HCT116 (cell line): ENCODE results near the gene ECE1. TPM values are rescaled to one million over a fixed set of nuclear protein-coding genes. Genes with fewer than 3 reads are reported as not detected.

Experiments
- ATAC-seq: fragments of 200-7000 bp; cut with Tn5 transposase; 2 replicates; pipeline ENCODE4 v1.9.1; 2020; ENCODE audit warnings: mild to moderate bottlenecking, moderate library complexity
- BruUV-seq: library from RNA; stranded (reverse); fragments of 400-500 nt; replicated peaks from 2 replicates; lab custom pipeline; 2021; lab: Mats Ljungman, UMichigan
- CTCF ChIA-PET: fragments of 300-600 bp; sonication (Branson Sonifier 250); formaldehyde crosslinking; loops from one replicate; lab custom pipeline; 2021; ENCODE audit warnings: antibody characterized with exemption; lab: Charles Lee
- POLR2A ChIA-PET: fragments of 300-600, 350-600 bp; sonication (Branson Sonifier 250); formaldehyde crosslinking; loops from one replicate; lab custom pipeline; 2021; ENCODE audit warnings: antibody characterized with exemption; lab: Charles Lee
- RAD21 ChIA-PET, 2 experiments: fragments of 300-600 bp; sonication (Branson Sonifier 250); formaldehyde crosslinking; loops; one replicate each; lab custom pipeline; 2023; ENCODE audit warnings: low total read pairs in 2 of 2; ENCODE audit not compliant: uncharacterized antibody in 2 of 2, unreplicated experiment in 2 of 2, low non-redundant PET in 1 of 2; lab: Charles Lee
- DNase-seq: peaks from one replicate; pipeline ENCODE4 v3.0.0-alpha.2; 2010; ENCODE audit warnings: low read depth, low spot score
- H2AFZ ChIP-seq: fragments of 200-600 bp; shearing (Covaris generic), sonication (generic); 2 replicates; pipeline ENCODE4 v1.6.1; 2017; ENCODE audit warnings: low read depth, mixed run types, mixed read lengths, antibody characterized with exemption, low read length; ENCODE audit not compliant: poor library complexity, severe bottlenecking
- H3K27ac ChIP-seq: 2 replicates; pipeline ENCODE4 v1.5.1; 2012; ENCODE audit warnings: low read depth, low read length
- H3K27me3 ChIP-seq: fragments of 200-600 bp; sonication (generic); 2 replicates; pipeline ENCODE4 v1.6.1; 2016; ENCODE audit warnings: mixed run types, low read length, mixed read lengths; ENCODE audit not compliant: insufficient read depth
- H3K36me3 ChIP-seq, 2 experiments: fragments of 200-500 bp in 1 of 2; fragments of 200-600 bp in 1 of 2; sonication (Bioruptor generic) in 1 of 2; sonication (generic) in 1 of 2; 2 replicates each; pipeline versions ENCODE4 v1.5.1 to v1.6.1; 2014 to 2016; ENCODE audit warnings: low read length in 2 of 2, inconsistent platforms in 1 of 2, mixed read lengths in 1 of 2, mixed run types in 1 of 2; ENCODE audit not compliant: insufficient read depth in 2 of 2, control insufficient read depth in 1 of 2
- H3K4me1 ChIP-seq, 2 experiments: fragments of 200-600 bp in 1 of 2; sonication (generic) in 1 of 2; 2 replicates each; pipeline versions ENCODE4 v1.5.1 to v1.6.1; 2012 to 2017; ENCODE audit warnings: low read length in 2 of 2, inconsistent platforms in 1 of 2, mild to moderate bottlenecking in 1 of 2, mixed read lengths in 1 of 2, mixed run types in 1 of 2, moderate library complexity in 1 of 2; ENCODE audit not compliant: insufficient read depth in 2 of 2, control insufficient read depth in 1 of 2
- H3K4me2 ChIP-seq: fragments of 200-600 bp; sonication (generic); 2 replicates; pipeline ENCODE4 v1.6.1; 2017; ENCODE audit warnings: mixed run types, low read length, mixed read lengths
- H3K4me3 ChIP-seq, 2 experiments: fragments of 200-600 bp in 1 of 2; sonication (generic) in 1 of 2; replicated peaks in 1 of 2; 2 replicates each; pipeline ENCODE4 v1.5.1; 2011 to 2016; ENCODE audit warnings: low read length in 2 of 2, control low read depth in 1 of 2, low read depth in 1 of 2, mild to moderate bottlenecking in 1 of 2, mixed read lengths in 1 of 2, mixed run types in 1 of 2
- H3K79me2 ChIP-seq: fragments of 200-600 bp; sonication (generic); 2 replicates; pipeline ENCODE4 v1.6.1; 2017; ENCODE audit warnings: mild to moderate bottlenecking, mixed run types, low read length, moderate library complexity, mixed read lengths; ENCODE audit not compliant: insufficient read depth
- H3K9ac ChIP-seq: fragments of 200-600 bp; sonication (generic); 2 replicates; pipeline ENCODE4 v1.6.1; 2016; ENCODE audit warnings: low read length, mixed read lengths
- H3K9me2 ChIP-seq: fragments of 200-600 bp; sonication (generic), shearing (Covaris generic); 2 replicates; pipeline ENCODE4 v1.6.1; 2017; ENCODE audit warnings: mixed run types, mild to moderate bottlenecking, moderate library complexity; ENCODE audit not compliant: insufficient read depth
- H3K9me3 ChIP-seq, 2 experiments: fragments of 200-500 bp in 1 of 2; fragments of 200-600 bp in 1 of 2; sonication (Bioruptor generic) in 1 of 2; sonication (generic) in 1 of 2; 2 replicates each; pipeline ENCODE4 v1.6.1; 2014 to 2017; ENCODE audit warnings: low read length in 2 of 2, mixed read lengths in 2 of 2, inconsistent platforms in 1 of 2, low read depth in 1 of 2, mild to moderate bottlenecking in 1 of 2, mixed run types in 1 of 2, moderate library complexity in 1 of 2; ENCODE audit not compliant: control insufficient read depth in 1 of 2, insufficient read depth in 1 of 2
- H4K20me1 ChIP-seq: fragments of 200-600 bp; sonication (generic), shearing (Covaris generic); 2 replicates; pipeline ENCODE4 v1.6.1; 2017; ENCODE audit warnings: mixed run types, mild to moderate bottlenecking, moderate library complexity; ENCODE audit not compliant: insufficient read depth
- FOSL1 ChIP-seq: IDR thresholded peaks from 2 replicates; pipeline ENCODE4 v1.6.1; 2012; ENCODE audit warnings: low read depth
- POLR2A ChIP-seq: IDR thresholded peaks from 2 replicates; pipeline ENCODE4 v1.7.0; 2011; ENCODE audit warnings: borderline replicate concordance; ENCODE audit not compliant: insufficient read depth, insufficient read length; ENCODE audit errors: extremely low read depth
- POLR2AphosphoS5 ChIP-seq: IDR thresholded peaks from 2 replicates; pipeline ENCODE4 v1.6.1; 2011; ENCODE audit warnings: mild to moderate bottlenecking, low read depth, low read length, moderate library complexity
- ZFX ChIP-seq: fragments of 450-650 bp; IDR thresholded peaks from 2 replicates; pipeline ENCODE4 v1.6.1; 2017
- ZNF274 ChIP-seq: fragments of 200-500 bp; sonication (Bioruptor generic); IDR thresholded peaks from 2 replicates; pipeline ENCODE4 v1.6.1; 2014; ENCODE audit warnings: mild to moderate bottlenecking, low read depth, low read length, inconsistent platforms
- intact Hi-C: fragments of 100-400 bp; cut with micrococcal nuclease; formaldehyde crosslinking; loops from 2 replicates; pipeline ENCODE4 v1.10.0; 2022
- total RNA-seq: library from RNA; stranded (reverse); gene quantifications from one replicate; pipeline ENCODE4 v1.2.1, GENCODE V29; 2021; ENCODE audit not compliant: unreplicated experiment

Gene ECE1
- total RNA-seq, 1 experiment from 2014 or later: 66.8 TPM

DNA sequence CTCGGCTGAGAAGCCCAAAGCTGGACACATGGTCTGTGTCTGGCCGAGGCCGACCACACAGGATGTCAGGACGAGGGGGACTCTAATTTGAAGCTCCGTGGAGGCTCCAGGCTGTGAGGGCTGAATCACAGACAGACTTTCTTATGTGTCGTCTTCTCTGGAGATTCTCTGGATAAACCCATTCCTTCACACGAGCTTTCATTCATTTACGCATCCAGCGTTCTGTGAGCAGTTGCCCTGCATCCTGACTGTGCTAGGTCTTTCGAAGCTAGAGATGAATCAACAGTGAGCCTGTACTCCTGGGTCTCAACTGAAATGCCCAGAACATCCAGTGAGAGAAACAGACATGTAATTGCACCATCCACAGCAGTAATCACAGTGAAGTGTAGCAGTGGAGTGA lies 49.6 kb downstream of the ECE1 start:
- H3K36me3 ChIP-seq: peaks cover 0 to 7% of the 10 kb centered on the region in 2 experiments; a peak in 2 of 4 replicates
- no TSS peak for BruUV-seq
- no peak overlapping the region for H2AFZ ChIP-seq
- no peaks in the 10 kb centered on the region for H3K79me2 ChIP-seq
- H3K4me1 ChIP-seq: no peaks in the 10 kb centered on the region
- H3K4me3 ChIP-seq: no peak overlapping the region
- no peak overlapping the region for H3K27ac ChIP-seq
- POLR2A ChIA-PET: no interaction called here
- no peaks in the 10 kb centered on the region for H3K9me3 ChIP-seq
- H3K9me2 ChIP-seq: no peaks in the 10 kb centered on the region
- TF ChIP-seq POLR2A: no peak
- intact Hi-C loops: no loop called here
- DNase-seq: no peak
- RAD21 ChIA-PET: no interaction called here
- no peak overlapping the region for H3K4me2 ChIP-seq
- CTCF ChIA-PET: interaction anchor here (0.9 to 1.6 kb wide), 2 partner anchors 14 to 30 kb away, joined by 5 read pairs; no protein-coding TSS in a partner anchor
- H3K9ac ChIP-seq: no peak overlapping the region
- H3K27me3 ChIP-seq: no peaks in the 10 kb centered on the region
- no peaks in the 10 kb centered on the region for H4K20me1 ChIP-seq
- ATAC-seq: no peak

GRCh38 chr1:21239221-21239620 lies 51.0 kb downstream of the ECE1 start:
- H4K20me1 ChIP-seq: no peaks in the 10 kb centered on the region
- intact Hi-C loops: no loop called here
- H3K79me2 ChIP-seq: no peaks in the 10 kb centered on the region
- no TSS peak for BruUV-seq
- no peaks in the 10 kb centered on the region for H3K9me2 ChIP-seq
- H3K4me3 ChIP-seq: no peak overlapping the region
- no peak overlapping the region for H2AFZ ChIP-seq
- POLR2A ChIA-PET: no interaction called here
- H3K27me3 ChIP-seq: no peaks in the 10 kb centered on the region
- no peak overlapping the region for H3K9ac ChIP-seq
- TF ChIP-seq FOSL1: no peak
- TF ChIP-seq ZFX: no peak
- no peak for TF ChIP-seq ZNF274
- no peak for TF ChIP-seq POLR2AphosphoS5
- TF ChIP-seq, all 23 proteins: peak for 0
- CTCF ChIA-PET: interaction anchor here (1.6 kb wide), 1 partner anchor 16 kb away, joined by 5 read pairs; no protein-coding TSS in a partner anchor
- H3K36me3 ChIP-seq: peaks cover 0 to 7% of the 10 kb centered on the region in 2 experiments; a peak in 2 of 4 replicates
- H3K4me2 ChIP-seq: no peak overlapping the region
- no peaks in the 10 kb centered on the region for H3K4me1 ChIP-seq
- DNase-seq (no peak), ATAC-seq (no peak)
- RAD21 ChIA-PET: no interaction called here
- H3K27ac ChIP-seq: no peak overlapping the region
- no peaks in the 10 kb centered on the region for H3K9me3 ChIP-seq
